IMR-90 (cell line): ENCODE data around the gene HSD17B4. TPM values are rescaled to one million over a fixed set of nuclear protein-coding genes. Genes with fewer than 3 reads are reported as not detected.

Experiments used
- ATAC-seq: fragments of 200-7000 bp; cut with Tn5 transposase; 2 replicates; pipeline ENCODE4 v1.9.1; 2020; ENCODE audit warnings: low read depth, mild to moderate bottlenecking, moderate library complexity
- BruUV-seq: library from RNA; stranded (reverse); fragments of 400-500 nt; replicated peaks from 2 replicates; lab custom pipeline; 2021; lab: Mats Ljungman, UMichigan
- CTCF ChIA-PET: fragments of 300-600 bp; formaldehyde crosslinking; extraction: SDS; loops from one replicate; lab custom pipeline; 2021; ENCODE audit warnings: antibody characterized with exemption; lab: Yijun Ruan, JAX
- POLR2A ChIA-PET: fragments of 300-600 bp; sonication (Branson Sonifier 250); formaldehyde crosslinking; loops from one replicate; lab custom pipeline; 2022; ENCODE audit warnings: antibody characterized with exemption; ENCODE audit not compliant: unreplicated experiment; lab: Charles Lee
- DNase-seq: peaks from one replicate; pipeline ENCODE4 v3.0.0; 2013
- H2AFZ ChIP-seq: replicated peaks from 2 replicates; pipeline ENCODE3; 2013; ENCODE audit warnings: low read length, mild to moderate bottlenecking; ENCODE audit not compliant: poor library complexity
- H2AK5ac ChIP-seq: 2 replicates; pipeline ENCODE4 v1.6.1; 2013; ENCODE audit warnings: low read depth, low read length, inconsistent platforms
- H2AK9ac ChIP-seq: replicated peaks from 2 replicates; pipeline ENCODE3; 2013; ENCODE audit warnings: mild to moderate bottlenecking, low read depth, low read length, moderate library complexity; ENCODE audit not compliant: poor library complexity
- H2BK120ac ChIP-seq: 2 replicates; pipeline ENCODE4 v1.6.1; 2013; ENCODE audit warnings: low read depth, low read length, inconsistent platforms
- H2BK15ac ChIP-seq: 3 replicates; pipeline ENCODE4 v1.6.1; 2013; ENCODE audit warnings: low read depth, low read length, inconsistent platforms
- H2BK20ac ChIP-seq: 2 replicates; pipeline ENCODE4 v1.6.1; 2013; ENCODE audit warnings: low read depth, mild to moderate bottlenecking, inconsistent platforms, low read length, moderate library complexity
- H2BK5ac ChIP-seq: 2 replicates; pipeline ENCODE4 v1.6.1; 2013; ENCODE audit warnings: mild to moderate bottlenecking, low read depth, low read length, inconsistent platforms; ENCODE audit not compliant: poor library complexity, severe bottlenecking
- H3K14ac ChIP-seq: replicated peaks from 2 replicates; pipeline ENCODE4 v1.6.1; 2013; ENCODE audit warnings: low read depth, low read length, inconsistent platforms
- H3K18ac ChIP-seq: 2 replicates; pipeline ENCODE4 v1.6.1; 2013; ENCODE audit warnings: low read depth, low read length, control low read depth
- H3K23ac ChIP-seq: 2 replicates; pipeline ENCODE4 v1.6.1; 2013; ENCODE audit warnings: low read depth, low read length, inconsistent platforms
- H3K27ac ChIP-seq: 2 replicates; pipeline ENCODE4 v1.5.1; 2013; ENCODE audit warnings: mild to moderate bottlenecking, control low read depth, low read length; ENCODE audit not compliant: insufficient read depth
- H3K27me3 ChIP-seq: 2 replicates; pipeline ENCODE4 v1.6.1; 2013; ENCODE audit warnings: low read length; ENCODE audit not compliant: control insufficient read depth, insufficient read depth
- H3K36me3 ChIP-seq: 2 replicates; pipeline ENCODE4 v1.6.1; 2013; ENCODE audit warnings: low read length, mixed read lengths; ENCODE audit not compliant: control insufficient read depth, insufficient read depth
- H3K4ac ChIP-seq: 2 replicates; pipeline ENCODE4 v1.6.1; 2013; ENCODE audit warnings: low read depth, low read length, inconsistent platforms
- H3K4me1 ChIP-seq: 2 replicates; pipeline ENCODE4 v1.6.1; 2013; ENCODE audit warnings: low read length, mixed read lengths; ENCODE audit not compliant: control insufficient read depth, insufficient read depth
- H3K4me2 ChIP-seq: 2 replicates; pipeline ENCODE4 v1.6.1; 2013; ENCODE audit warnings: low read depth, mild to moderate bottlenecking, control low read depth, low read length, moderate library complexity
- H3K4me3 ChIP-seq: 2 replicates; pipeline ENCODE4 v1.5.1; 2013; ENCODE audit warnings: low read depth, mild to moderate bottlenecking, control low read depth, low read length, moderate library complexity; ENCODE audit not compliant: insufficient read depth
- H3K56ac ChIP-seq: 2 replicates; pipeline ENCODE4 v1.6.1; 2013; ENCODE audit warnings: low read length, inconsistent platforms; ENCODE audit not compliant: insufficient read depth; ENCODE audit errors: extremely low read depth
- H3K79me1 ChIP-seq, 2 experiments: 2 replicates each; pipeline ENCODE4 v1.6.1; 2013; ENCODE audit warnings: low read length in 2 of 2, inconsistent platforms in 1 of 2, low read depth in 1 of 2
- H3K9ac ChIP-seq: 2 replicates; pipeline ENCODE4 v1.6.1; 2013; ENCODE audit warnings: low read depth, low read length, control low read depth
- H3K9me1 ChIP-seq: 2 replicates; pipeline ENCODE4 v1.6.1; 2013; ENCODE audit warnings: low read length, inconsistent platforms; ENCODE audit not compliant: insufficient read depth
- H3K9me3 ChIP-seq: 2 replicates; pipeline ENCODE4 v1.6.1; 2013; ENCODE audit warnings: low read length; ENCODE audit not compliant: control insufficient read depth, insufficient read depth
- H4K20me1 ChIP-seq: 2 replicates; pipeline ENCODE4 v1.6.1; 2013; ENCODE audit warnings: low read length, inconsistent platforms; ENCODE audit not compliant: insufficient read depth
- H4K5ac ChIP-seq: 2 replicates; pipeline ENCODE4 v1.6.1; 2013; ENCODE audit warnings: mild to moderate bottlenecking, low read depth, low read length, control low read depth
- H4K8ac ChIP-seq, 2 experiments: 2 replicates each; pipeline ENCODE4 v1.6.1; 2013; ENCODE audit warnings: low read depth in 2 of 2, low read length in 2 of 2, control low read depth in 1 of 2, inconsistent platforms in 1 of 2
- H4K91ac ChIP-seq: 2 replicates; pipeline ENCODE4 v1.6.1; 2013; ENCODE audit warnings: low read depth, low read length, inconsistent platforms; ENCODE audit not compliant: insufficient read depth
- BHLHE40 ChIP-seq: fragments of 150-350 bp; IDR thresholded peaks from 2 replicates; pipeline ENCODE4 v1.6.1; 2016; ENCODE audit warnings: mild to moderate bottlenecking, low read depth, low read length
- CEBPB ChIP-seq: IDR thresholded peaks from 2 replicates; pipeline ENCODE4 v1.6.1; 2012; ENCODE audit warnings: low read depth, low read length, improper control_type of control experiment
- CHD1 ChIP-seq: IDR thresholded peaks from 2 replicates; pipeline ENCODE4 v1.6.1; 2012; ENCODE audit warnings: low read depth, low read length, improper control_type of control experiment
- CTCF ChIP-seq: conservative IDR thresholded peaks from 2 replicates; pipeline ENCODE4 v1.5.1; 2012; ENCODE audit warnings: mild to moderate bottlenecking, low read depth, low read length, improper control_type of control experiment
- ELK1 ChIP-seq: fragments of 150-350 bp; IDR thresholded peaks from 2 replicates; pipeline ENCODE4 v1.6.1; 2016; ENCODE audit warnings: low read depth, mild to moderate bottlenecking, low read length, moderate library complexity, borderline replicate concordance
- FOS ChIP-seq: fragments of 150-350 bp; IDR thresholded peaks from 2 replicates; pipeline ENCODE4 v1.6.1; 2016; ENCODE audit warnings: low read depth, low read length
- MAFK ChIP-seq: IDR thresholded peaks from 2 replicates; pipeline ENCODE4 v1.6.1; 2012; ENCODE audit warnings: low read depth, low read length, improper control_type of control experiment
- MAZ ChIP-seq: IDR thresholded peaks from 2 replicates; pipeline ENCODE4 v1.6.1; 2012; ENCODE audit warnings: low read depth, mild to moderate bottlenecking, low read length, improper control_type of control experiment, moderate library complexity, borderline replicate concordance
- MXI1 ChIP-seq: IDR thresholded peaks from 2 replicates; pipeline ENCODE4 v1.6.1; 2012; ENCODE audit warnings: low read depth, mild to moderate bottlenecking, low read length, moderate library complexity, borderline replicate concordance
- NFE2L2 ChIP-seq: fragments of 150-350 bp; IDR thresholded peaks from 2 replicates; pipeline ENCODE4 v1.6.1; 2016; ENCODE audit warnings: low read depth, mild to moderate bottlenecking, low read length
- POLR2A ChIP-seq: IDR thresholded peaks from 2 replicates; pipeline ENCODE4 v1.6.1; 2012; ENCODE audit warnings: mild to moderate bottlenecking, low read depth, low read length
- RAD21 ChIP-seq: IDR thresholded peaks from 2 replicates; pipeline ENCODE4 v1.6.1; 2012; ENCODE audit warnings: low read length, improper control_type of control experiment
- RCOR1 ChIP-seq: IDR thresholded peaks from 2 replicates; pipeline ENCODE4 v1.6.1; 2012; ENCODE audit warnings: mild to moderate bottlenecking, low read length, improper control_type of control experiment; ENCODE audit not compliant: insufficient replicate concordance
- SMC3 ChIP-seq: fragments of 150-350 bp; IDR thresholded peaks from 2 replicates; pipeline ENCODE4 v1.6.1; 2016; ENCODE audit warnings: low read depth, mild to moderate bottlenecking, antibody characterized with exemption, low read length, moderate library complexity
- WGBS, 2 experiments: methylation state at CpG; one replicate each; pipeline versions ENCODE4 v1.1.5 to v1.1.7; 2013; ENCODE audit warnings: missing lambda C conversion rate in 2 of 2; ENCODE audit not compliant: insufficient read length in 1 of 2; ENCODE audit errors: extremely low coverage in 2 of 2; 5-methylcytosine and 5-hydroxymethylcytosine counted together
- dilution Hi-C: fragments of 300-500 bp; cut with HindIII; formaldehyde crosslinking; loops from one replicate; pipeline ENCODE4 v1.14.3; 2018; ENCODE audit warnings: low sequenced_read_pairs; ENCODE audit not compliant: unreplicated experiment
- in situ Hi-C: fragments of 300-500 bp; cut with MboI; formaldehyde crosslinking; loops from 3 replicates; pipeline ENCODE4 v1.14.3; 2019; ENCODE audit warnings: low sequenced_read_pairs, inconsistent platforms, mixed read lengths
- intact Hi-C: fragments of 100-400 bp; cut with micrococcal nuclease; formaldehyde crosslinking; loops from 2 replicates; pipeline ENCODE4 v1.10.0; 2022
- polyA plus RNA-seq, 3 experiments: library from polyadenylated mRNA; depleted of rRNA; stranded (reverse); fragments of >200 nt; gene quantifications; 2 replicates each; pipeline ENCODE4 v1.2.3, GENCODE V29; 2012; ENCODE audit warnings: low replicate concordance in 1 of 3
- total RNA-seq: library from RNA; depleted of rRNA; stranded (reverse); fragments of >200 nt; gene quantifications from 2 replicates; pipeline ENCODE4 v1.2.3, GENCODE V29; 2012
- TF ChIP-seq, protein P1 (sequence below): fragments of 150-350 bp; IDR thresholded peaks from 2 replicates; pipeline ENCODE4 v1.6.1; 2017; ENCODE audit warnings: mild to moderate bottlenecking, antibody characterized with exemption, low read length, low read depth

The HSD17B4 gene
- total and polyA plus RNA-seq, 2 of the 4 experiments (the other 2 are of a cell fraction), result 95.1 to 154 TPM

DNA sequence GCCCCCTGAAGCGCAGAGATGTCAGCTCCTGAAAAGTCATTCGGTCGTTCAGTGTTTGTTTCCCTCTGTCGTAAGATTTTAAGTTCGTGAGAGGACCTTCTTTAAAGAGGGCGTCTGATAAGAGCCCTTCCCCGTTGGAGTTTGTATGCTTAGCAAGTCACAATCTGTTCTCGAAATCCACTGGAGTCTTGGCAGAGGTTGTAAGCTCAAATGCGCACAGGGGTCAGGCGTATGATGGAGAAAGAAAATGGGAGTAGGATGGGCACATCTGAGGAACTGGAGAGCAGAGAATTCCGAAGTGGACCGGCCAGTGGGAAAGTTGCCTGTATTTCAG is 710 bp downstream of the HSD17B4 start:
- no TSS peak for BruUV-seq
- Histone ChIP-seq H3K9me1 (no peaks in the 10 kb centered on the region), H2BK20ac (no peak overlapping the region), H4K5ac (no peak overlapping the region), H2AFZ (peak overlapping the region; percentile 99), H3K4me3 (peak overlapping the region; percentile 93), H3K4me1 (no peaks in the 10 kb centered on the region), H4K20me1 (no peaks in the 10 kb centered on the region), H2AK9ac (peak overlapping the region; percentile 23), H3K9ac (peak overlapping the region; percentile 92), H2BK120ac (no peak overlapping the region), H2BK15ac (no peak overlapping the region), H4K8ac (peak overlapping the region; percentile 36 to 69; a peak in 3 of 4 replicates), H3K27ac (peak overlapping the region; percentile 94), H3K27me3 (no peaks in the 10 kb centered on the region), H3K4ac (peak overlapping the region; percentile 72; the same call in 1 of the 2 replicates), H3K14ac (peak overlapping the region; percentile 69), H2BK5ac (no peak overlapping the region), H3K56ac (peak overlapping the region; percentile 73; the same call in 1 of the 2 replicates), H3K36me3 (no peaks in the 10 kb centered on the region), H3K9me3 (peaks cover 3% of the 10 kb centered on the region; the same call in 1 of the 2 replicates), H2AK5ac (no peak overlapping the region), H4K91ac (no peak overlapping the region), H3K23ac (peak overlapping the region; percentile 36; the same call in 1 of the 2 replicates), H3K18ac (no peak overlapping the region), H3K79me1 (peaks cover 9 to 22% of the 10 kb centered on the region in 2 experiments; a peak in 3 of 4 replicates), H3K4me2 (peak overlapping the region; percentile 90)
- DNase-seq, result peak; percentile 38
- CTCF ChIA-PET, result no interaction called here
- dilution Hi-C loops (no loop called here), intact Hi-C loops (no loop called here), in situ Hi-C loops (no loop called here)
- no peak for TF ChIP-seq RAD21
- no peak for TF ChIP-seq CHD1
- no peak for TF ChIP-seq CTCF
- no peak for TF ChIP-seq ELK1
- TF ChIP-seq NFE2L2, result no peak
- no peak for TF ChIP-seq CEBPB
- no peak for TF ChIP-seq RCOR1
- TF ChIP-seq MXI1, result no peak
- TF ChIP-seq MAFK, result no peak
- TF ChIP-seq POLR2A, result no peak
- TF ChIP-seq BHLHE40, result no peak
- TF ChIP-seq FOS, result no peak
- TF ChIP-seq MAZ, result no peak
- TF ChIP-seq, protein P1, sequence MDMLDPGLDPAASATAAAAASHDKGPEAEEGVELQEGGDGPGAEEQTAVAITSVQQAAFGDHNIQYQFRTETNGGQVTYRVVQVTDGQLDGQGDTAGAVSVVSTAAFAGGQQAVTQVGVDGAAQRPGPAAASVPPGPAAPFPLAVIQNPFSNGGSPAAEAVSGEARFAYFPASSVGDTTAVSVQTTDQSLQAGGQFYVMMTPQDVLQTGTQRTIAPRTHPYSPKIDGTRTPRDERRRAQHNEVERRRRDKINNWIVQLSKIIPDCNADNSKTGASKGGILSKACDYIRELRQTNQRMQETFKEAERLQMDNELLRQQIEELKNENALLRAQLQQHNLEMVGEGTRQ, result no peak
- no peak for TF ChIP-seq SMC3
- peak; percentile 16 for ATAC-seq
- POLR2A ChIA-PET, result no interaction called here
- 0% methylated on average over 2 of the region's 12 CpGs; no CpG with 5 or more reads in 1 of the 2 experiments for WGBS, 2 experiments
